Calu3 (cell line): ENCODE data around the gene ZC3H12D. TPM values are rescaled to one million over a fixed set of nuclear protein-coding genes. Genes with fewer than 3 reads are reported as not detected.

Experiments used
- BruUV-seq: library from RNA; stranded (reverse); fragments of 400-500 nt; replicated peaks from 2 replicates; lab custom pipeline; 2021; lab: Mats Ljungman, UMichigan
- CTCF ChIA-PET: fragments of 300-600 bp; sonication (Branson Sonifier 250); formaldehyde crosslinking; loops from one replicate; lab custom pipeline; 2022; ENCODE audit warnings: antibody characterized with exemption; lab: Charles Lee
- DNase-seq: peaks from one replicate; pipeline ENCODE4 v3.0.0; 2022
- H3K27ac Mint-ChIP-seq: one replicate; pipeline ENCODE4 v1.8.0; 2022; ENCODE audit warnings: mixed read lengths; ENCODE audit not compliant: unreplicated experiment
- H3K27me3 Mint-ChIP-seq: one replicate; pipeline ENCODE4 v1.8.0; 2022; ENCODE audit warnings: mixed read lengths; ENCODE audit not compliant: unreplicated experiment
- H3K36me3 Mint-ChIP-seq: one replicate; pipeline ENCODE4 v1.8.0; 2022; ENCODE audit warnings: mild to moderate bottlenecking, moderate library complexity, mixed read lengths; ENCODE audit not compliant: insufficient read depth, unreplicated experiment
- H3K4me1 Mint-ChIP-seq: one replicate; pipeline ENCODE4 v1.8.0; 2022; ENCODE audit warnings: mild to moderate bottlenecking, low read depth, mixed read lengths; ENCODE audit not compliant: unreplicated experiment
- H3K4me3 Mint-ChIP-seq: one replicate; pipeline ENCODE4 v1.8.0; 2022; ENCODE audit warnings: mild to moderate bottlenecking, low read depth, moderate library complexity, mixed read lengths; ENCODE audit not compliant: unreplicated experiment
- H3K9me3 Mint-ChIP-seq: one replicate; pipeline ENCODE4 v1.8.0; 2022; ENCODE audit warnings: low read depth, mixed read lengths; ENCODE audit not compliant: unreplicated experiment
- intact Hi-C: fragments of 100-400 bp; cut with micrococcal nuclease; formaldehyde crosslinking; loops from one replicate; pipeline ENCODE4 v1.10.0; 2022; ENCODE audit not compliant: unreplicated experiment
- total RNA-seq: library from RNA; stranded (reverse); gene quantifications from 2 replicates; pipeline ENCODE4 v1.2.3, GENCODE V29; 2022
- TF ChIP-seq, protein P1 (sequence below): fragments of 200-600 bp; IDR thresholded peaks from one replicate; pipeline ENCODE4 v1.8.0; 2022; ENCODE audit warnings: antibody characterized with exemption; ENCODE audit not compliant: unreplicated experiment

The ZC3H12D gene
- total RNA-seq, 1 experiment from 2014 or later: 0.05 TPM

DNA sequence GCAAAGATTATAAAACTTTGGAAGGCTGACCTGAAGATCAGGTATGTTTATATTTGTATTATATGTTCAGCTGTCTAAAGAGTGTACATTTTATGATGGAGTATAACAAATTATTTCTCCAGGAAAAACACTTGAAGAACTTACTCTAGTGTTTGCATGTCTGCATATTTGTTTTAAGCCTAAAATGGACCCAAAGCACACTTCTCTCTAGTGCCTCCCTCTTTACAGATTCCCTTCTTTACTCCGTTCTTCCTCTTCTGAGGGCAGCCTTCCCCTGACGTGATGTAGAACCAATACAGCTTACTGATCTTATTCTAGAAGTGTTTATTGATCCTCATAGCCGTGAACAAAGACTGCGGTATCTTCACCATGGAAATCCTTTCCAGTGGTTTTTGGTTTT is 70.8 kb downstream of the ZC3H12D start:
- no peaks in the 10 kb centered on the region for H3K4me1 Mint-ChIP-seq
- no peaks in the 10 kb centered on the region for H3K36me3 Mint-ChIP-seq
- intact Hi-C loops: no loop called here
- CTCF ChIA-PET: no interaction called here
- no peaks in the 10 kb centered on the region for H3K9me3 Mint-ChIP-seq
- no TSS peak for BruUV-seq
- no peak overlapping the region for H3K27ac Mint-ChIP-seq
- TF ChIP-seq, protein P1, sequence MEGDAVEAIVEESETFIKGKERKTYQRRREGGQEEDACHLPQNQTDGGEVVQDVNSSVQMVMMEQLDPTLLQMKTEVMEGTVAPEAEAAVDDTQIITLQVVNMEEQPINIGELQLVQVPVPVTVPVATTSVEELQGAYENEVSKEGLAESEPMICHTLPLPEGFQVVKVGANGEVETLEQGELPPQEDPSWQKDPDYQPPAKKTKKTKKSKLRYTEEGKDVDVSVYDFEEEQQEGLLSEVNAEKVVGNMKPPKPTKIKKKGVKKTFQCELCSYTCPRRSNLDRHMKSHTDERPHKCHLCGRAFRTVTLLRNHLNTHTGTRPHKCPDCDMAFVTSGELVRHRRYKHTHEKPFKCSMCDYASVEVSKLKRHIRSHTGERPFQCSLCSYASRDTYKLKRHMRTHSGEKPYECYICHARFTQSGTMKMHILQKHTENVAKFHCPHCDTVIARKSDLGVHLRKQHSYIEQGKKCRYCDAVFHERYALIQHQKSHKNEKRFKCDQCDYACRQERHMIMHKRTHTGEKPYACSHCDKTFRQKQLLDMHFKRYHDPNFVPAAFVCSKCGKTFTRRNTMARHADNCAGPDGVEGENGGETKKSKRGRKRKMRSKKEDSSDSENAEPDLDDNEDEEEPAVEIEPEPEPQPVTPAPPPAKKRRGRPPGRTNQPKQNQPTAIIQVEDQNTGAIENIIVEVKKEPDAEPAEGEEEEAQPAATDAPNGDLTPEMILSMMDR: no peak
- H3K27me3 Mint-ChIP-seq: no peaks in the 10 kb centered on the region
- no peak for DNase-seq
- H3K4me3 Mint-ChIP-seq: no peak overlapping the region

DNA sequence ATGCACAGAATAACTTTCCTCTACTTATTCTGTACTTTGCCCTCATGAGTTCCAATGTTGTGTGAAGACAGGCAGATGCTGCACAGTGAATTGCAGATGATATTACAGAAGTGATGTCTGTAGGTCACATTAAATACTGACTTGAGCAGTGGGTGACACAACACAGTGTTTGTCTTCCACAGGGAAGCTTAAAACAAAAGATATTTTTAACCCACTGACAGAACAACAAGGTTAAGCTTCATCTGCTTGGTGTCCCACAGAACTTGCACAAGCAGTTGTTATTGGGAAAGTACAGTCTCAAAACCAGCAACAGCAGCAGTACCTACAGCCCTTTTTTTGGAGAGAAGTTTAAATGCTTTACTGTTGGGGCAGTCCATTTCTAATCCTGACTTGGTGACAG is 74.3 kb downstream of the ZC3H12D start:
- no peak for DNase-seq
- TF ChIP-seq, protein P1: no peak
- no peaks in the 10 kb centered on the region for H3K9me3 Mint-ChIP-seq
- no peaks in the 10 kb centered on the region for H3K4me1 Mint-ChIP-seq
- no TSS peak for BruUV-seq
- CTCF ChIA-PET: no interaction called here
- no peak overlapping the region for H3K27ac Mint-ChIP-seq
- no peak overlapping the region for H3K4me3 Mint-ChIP-seq
- no peaks in the 10 kb centered on the region for H3K27me3 Mint-ChIP-seq
- H3K36me3 Mint-ChIP-seq: peaks cover 4% of the 10 kb centered on the region
- intact Hi-C loops: no loop called here

DNA sequence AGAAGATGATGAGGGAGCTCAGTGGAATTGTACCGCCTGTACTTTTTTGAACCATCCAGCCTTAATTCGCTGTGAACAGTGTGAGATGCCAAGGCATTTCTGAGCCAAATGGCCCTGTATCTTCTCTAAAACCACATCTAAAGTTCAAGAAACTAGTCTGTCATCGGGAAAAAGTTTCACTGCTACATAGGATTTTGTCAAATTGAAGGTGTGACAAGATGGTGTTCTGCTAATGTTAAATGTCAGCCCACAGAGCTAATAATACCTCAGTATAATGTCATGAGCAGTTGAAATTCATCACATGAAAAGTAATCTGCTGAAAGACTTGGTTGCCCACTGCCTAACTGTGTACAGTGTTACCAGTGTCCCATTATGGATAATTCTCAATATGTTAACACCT is 75.2 kb downstream of the ZC3H12D start:
- H3K27ac Mint-ChIP-seq: no peak overlapping the region
- H3K36me3 Mint-ChIP-seq: peaks cover 4% of the 10 kb centered on the region
- H3K9me3 Mint-ChIP-seq: no peaks in the 10 kb centered on the region
- no TSS peak for BruUV-seq
- no peaks in the 10 kb centered on the region for H3K4me1 Mint-ChIP-seq
- no peak overlapping the region for H3K4me3 Mint-ChIP-seq
- H3K27me3 Mint-ChIP-seq: no peaks in the 10 kb centered on the region
- CTCF ChIA-PET: no interaction called here
- intact Hi-C loops: loop anchor here (2.0 to 5.0 kb wide), 2 partner anchors 23 to 77 kb away; no protein-coding TSS in a partner anchor
- no peak for DNase-seq
- TF ChIP-seq, protein P1: no peak

DNA sequence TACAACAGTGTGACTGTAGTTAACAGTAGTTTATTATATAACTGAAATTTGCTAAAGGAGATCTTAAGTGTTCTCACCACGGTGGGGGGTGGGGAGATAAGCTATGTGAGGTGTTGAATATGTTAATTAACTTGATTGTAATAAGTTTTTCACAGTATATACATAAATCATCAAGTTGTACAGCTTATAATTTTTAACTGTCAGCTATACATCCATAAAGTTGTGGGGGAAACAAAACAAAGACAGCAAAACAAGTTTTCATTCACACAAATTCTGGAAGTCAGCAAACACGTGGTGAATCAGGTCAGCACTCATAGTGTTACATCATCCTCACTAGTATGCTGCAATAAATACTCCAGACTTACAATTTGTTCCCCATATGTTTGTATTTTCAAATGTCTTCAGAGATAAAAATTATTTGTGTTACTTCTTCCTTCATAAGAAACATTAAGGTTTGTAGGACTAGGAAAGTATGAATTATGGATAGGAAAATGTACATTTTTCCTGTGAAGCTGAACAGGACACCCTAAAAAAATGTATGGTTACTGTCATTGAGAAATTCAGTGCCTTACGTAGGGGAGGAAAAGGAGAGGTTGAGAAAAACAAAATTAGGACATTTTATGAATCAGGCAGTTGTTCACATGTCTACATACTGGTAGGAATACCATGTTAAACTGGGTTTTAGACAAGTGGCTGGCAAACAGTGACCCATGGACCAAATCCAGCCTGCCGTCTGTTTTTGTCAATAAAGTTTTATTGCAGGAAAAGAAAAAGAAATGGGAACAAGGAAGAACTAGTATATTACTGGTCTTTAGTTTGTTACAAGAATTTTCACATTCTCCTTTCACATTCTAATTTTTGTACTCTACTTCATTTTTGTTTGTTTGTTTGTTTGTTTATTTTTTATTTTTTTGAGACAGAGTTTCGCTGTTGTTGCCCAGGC is 78.7 kb downstream of the ZC3H12D start:
- Mint-ChIP-seq H3K36me3 (peaks cover 22% of the 10 kb centered on the region), H3K4me1 (no peaks in the 10 kb centered on the region), H3K4me3 (no peak overlapping the region), H3K27ac (no peak overlapping the region), H3K27me3 (no peaks in the 10 kb centered on the region), H3K9me3 (no peaks in the 10 kb centered on the region)
- DNase-seq: no peak
- no TSS peak for BruUV-seq
- TF ChIP-seq, protein P1: no peak
- CTCF ChIA-PET: no interaction called here
- intact Hi-C loops: loop anchor here (5.0 kb wide), 1 partner anchor 74 kb away; no protein-coding TSS in a partner anchor
